Measurements from ENCODE around the gene FALEC.

FALEC gene

GRCh38 chr1:150515328-150516049, at the start of gene FALEC:
TSS of gene FALEC (plus strand) at chr1:150515752.
- H3K36me3 Mint-ChIP-seq (ENCODE audit: low read depth) = peaks cover 17% of the 10 kb centered on the region
- peaks cover 54% of the 10 kb centered on the region for H3K4me1 Mint-ChIP-seq
- peak within 1 kb of the TSS; percentile 82 for H3K4me3 Mint-ChIP-seq
- H3K27ac Mint-ChIP-seq = peak within 1 kb of the TSS; percentile 88
- H3K9me3 Mint-ChIP-seq = no peaks in the 10 kb centered on the region
- DNase-seq = peak; percentile 97
- TF ChIP-seq CTCF (IDR thresholded peaks at IDR 0.05) = no peak
- H3K27me3 Mint-ChIP-seq (ENCODE audit: low read depth, poor library complexity) = no peaks in the 10 kb centered on the region

- no peak overlapping the region for H3K27ac Mint-ChIP-seq
- H3K36me3 Mint-ChIP-seq (ENCODE audit: low read depth) = peaks cover 53% of the 10 kb centered on the region
- H3K27me3 Mint-ChIP-seq (ENCODE audit: low read depth, poor library complexity) = no peaks in the 10 kb centered on the region
- H3K4me3 Mint-ChIP-seq = no peak overlapping the region
- TF ChIP-seq CTCF (IDR thresholded peaks at IDR 0.05) = no peak
- DNase-seq = no peak
- H3K9me3 Mint-ChIP-seq = no peaks in the 10 kb centered on the region
- H3K4me1 Mint-ChIP-seq = peaks cover 6% of the 10 kb centered on the region
Observed at GRCh38 chr1:150466964-150467363, 48.6 kb upstream of the FALEC start.

GRCh38 chr1:150469291-150469690, 46.3 kb upstream of the FALEC start:
- no peak for DNase-seq
- Mint-ChIP-seq H3K36me3 (ENCODE audit: low read depth) (peaks cover 51% of the 10 kb centered on the region), H3K27me3 (ENCODE audit: low read depth, poor library complexity) (no peaks in the 10 kb centered on the region), H3K4me3 (no peak overlapping the region), H3K9me3 (no peaks in the 10 kb centered on the region), H3K4me1 (peaks cover 29% of the 10 kb centered on the region), H3K27ac (no peak overlapping the region)
- no peak for TF ChIP-seq CTCF (IDR thresholded peaks at IDR 0.05)

GRCh38 chr1:150472601-150473200, 42.9 kb upstream of the FALEC start:
- Mint-ChIP-seq H3K9me3 (no peaks in the 10 kb centered on the region), H3K4me1 (peaks cover 63% of the 10 kb centered on the region), H3K4me3 (no peak overlapping the region), H3K36me3 (ENCODE audit: low read depth) (peaks cover 34% of the 10 kb centered on the region), H3K27ac (peak overlapping the region; percentile 90), H3K27me3 (ENCODE audit: low read depth, poor library complexity) (no peaks in the 10 kb centered on the region)
- DNase-seq = no peak
- no peak for TF ChIP-seq CTCF (IDR thresholded peaks at IDR 0.05)

- Mint-ChIP-seq H3K4me3 (peak overlapping the region; percentile 53), H3K36me3 (ENCODE audit: low read depth) (peaks cover 34% of the 10 kb centered on the region), H3K4me1 (peaks cover 73% of the 10 kb centered on the region), H3K27ac (peak overlapping the region; percentile 89), H3K27me3 (ENCODE audit: low read depth, poor library complexity) (no peaks in the 10 kb centered on the region), H3K9me3 (no peaks in the 10 kb centered on the region)
- TF ChIP-seq CTCF (IDR thresholded peaks at IDR 0.05) = no peak
- no peak for DNase-seq
Observed at GRCh38 chr1:150473659-150474058, 41.9 kb upstream of the FALEC start.

GRCh38 chr1:150474869-150475268, 40.7 kb upstream of the FALEC start:
- Mint-ChIP-seq H3K9me3 (no peaks in the 10 kb centered on the region), H3K4me1 (peaks cover 80% of the 10 kb centered on the region), H3K27me3 (ENCODE audit: low read depth, poor library complexity) (no peaks in the 10 kb centered on the region), H3K36me3 (ENCODE audit: low read depth) (peaks cover 34% of the 10 kb centered on the region), H3K4me3 (peak overlapping the region; percentile 34), H3K27ac (peak overlapping the region; percentile 89)
- no peak for DNase-seq
- no peak for TF ChIP-seq CTCF (IDR thresholded peaks at IDR 0.05)
